Measurements from ENCODE around the gene ERMAP.

Gene ERMAP

DNA sequence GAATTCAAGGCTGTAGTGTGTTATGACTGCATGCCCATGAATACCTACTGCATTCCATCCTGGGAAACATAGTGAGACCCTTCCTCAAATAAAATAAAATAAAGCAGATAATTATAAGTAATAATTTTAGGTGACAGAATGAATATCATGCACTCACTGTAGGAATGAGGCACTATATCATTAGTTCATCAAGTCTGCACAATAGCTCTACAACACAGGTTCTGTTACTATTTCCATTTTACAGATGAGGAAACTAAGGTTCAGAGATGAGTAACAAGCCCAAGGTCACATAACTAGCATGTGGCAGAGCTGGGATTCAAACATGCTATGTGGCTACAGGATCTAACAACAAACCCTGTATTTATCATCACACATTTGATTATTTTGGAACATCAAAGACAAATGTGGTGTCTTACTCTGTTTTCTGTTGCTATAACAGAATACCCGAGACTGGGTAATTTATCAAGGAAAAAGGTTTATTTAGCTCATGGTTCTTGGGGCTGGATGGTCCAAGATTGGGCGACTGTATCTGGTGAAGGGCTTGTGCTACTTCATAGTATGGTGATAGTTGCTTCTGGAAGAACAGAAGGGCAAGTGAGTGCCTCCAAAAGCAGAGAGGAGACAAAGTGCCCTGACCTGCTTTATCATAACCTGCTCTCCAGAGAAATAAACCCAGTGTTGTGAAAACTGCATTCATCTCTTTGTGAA, 24.7 kb downstream of the ERMAP start:
- DNase-seq (ENCODE audit: low read depth): no peak
- no peak overlapping the region for H3K4me3 ChIP-seq (ENCODE audit: low read depth, low read length)
- TF ChIP-seq, protein P1, sequence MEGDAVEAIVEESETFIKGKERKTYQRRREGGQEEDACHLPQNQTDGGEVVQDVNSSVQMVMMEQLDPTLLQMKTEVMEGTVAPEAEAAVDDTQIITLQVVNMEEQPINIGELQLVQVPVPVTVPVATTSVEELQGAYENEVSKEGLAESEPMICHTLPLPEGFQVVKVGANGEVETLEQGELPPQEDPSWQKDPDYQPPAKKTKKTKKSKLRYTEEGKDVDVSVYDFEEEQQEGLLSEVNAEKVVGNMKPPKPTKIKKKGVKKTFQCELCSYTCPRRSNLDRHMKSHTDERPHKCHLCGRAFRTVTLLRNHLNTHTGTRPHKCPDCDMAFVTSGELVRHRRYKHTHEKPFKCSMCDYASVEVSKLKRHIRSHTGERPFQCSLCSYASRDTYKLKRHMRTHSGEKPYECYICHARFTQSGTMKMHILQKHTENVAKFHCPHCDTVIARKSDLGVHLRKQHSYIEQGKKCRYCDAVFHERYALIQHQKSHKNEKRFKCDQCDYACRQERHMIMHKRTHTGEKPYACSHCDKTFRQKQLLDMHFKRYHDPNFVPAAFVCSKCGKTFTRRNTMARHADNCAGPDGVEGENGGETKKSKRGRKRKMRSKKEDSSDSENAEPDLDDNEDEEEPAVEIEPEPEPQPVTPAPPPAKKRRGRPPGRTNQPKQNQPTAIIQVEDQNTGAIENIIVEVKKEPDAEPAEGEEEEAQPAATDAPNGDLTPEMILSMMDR (IDR thresholded peaks at IDR 0.05; ENCODE audit: control insufficient read depth, extremely low read depth, insufficient read depth): no peak

DNA sequence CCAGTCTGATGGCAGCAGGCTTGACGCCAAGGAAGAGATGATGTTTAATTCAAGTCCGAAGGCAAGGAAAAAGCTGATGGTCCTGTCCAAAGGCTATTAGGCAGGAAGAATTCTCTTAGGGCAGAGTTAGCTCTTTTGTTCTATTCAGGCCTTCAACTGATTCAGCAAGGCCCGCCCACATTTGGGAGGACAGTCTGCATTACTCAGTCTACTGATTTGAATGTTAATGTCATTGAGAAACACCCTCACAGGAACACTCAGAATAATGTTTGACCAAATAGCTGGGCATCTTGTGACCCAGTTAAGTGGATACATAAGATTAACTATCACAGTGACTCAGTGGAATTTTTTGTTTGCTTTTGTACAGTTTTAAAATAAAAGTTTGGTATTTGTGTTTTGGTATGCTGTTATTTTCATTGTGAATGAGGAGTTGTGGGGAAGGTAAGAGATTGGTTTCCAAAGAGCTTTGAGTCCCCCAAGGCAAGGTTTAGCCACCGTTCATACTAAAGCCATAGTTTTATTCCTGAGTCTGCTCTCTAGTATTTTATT, 27.7 kb downstream of the ERMAP start:
- TF ChIP-seq, protein P1 (IDR thresholded peaks at IDR 0.05; ENCODE audit: control insufficient read depth, extremely low read depth, insufficient read depth): no peak
- no peak for DNase-seq (ENCODE audit: low read depth)
- H3K4me3 ChIP-seq (ENCODE audit: low read depth, low read length): no peak overlapping the region

DNA sequence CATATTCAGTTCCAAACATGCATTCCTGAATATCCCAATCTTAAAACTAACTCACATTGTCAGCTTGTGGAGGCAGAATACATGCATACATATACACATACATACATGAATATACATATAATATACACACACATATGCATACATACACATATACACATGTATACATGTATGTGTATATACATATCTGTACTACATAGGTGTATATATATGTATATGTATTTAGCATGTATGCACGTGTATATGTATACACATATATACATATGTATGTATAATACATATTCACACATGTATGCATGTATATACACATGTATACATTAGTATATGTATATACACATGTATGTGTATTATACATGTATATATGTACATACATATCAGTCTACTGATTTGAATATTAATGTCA, 28.3 kb downstream of the ERMAP start:
- DNase-seq (ENCODE audit: low read depth): no peak
- H3K4me3 ChIP-seq (ENCODE audit: low read depth, low read length): no peak overlapping the region
- TF ChIP-seq, protein P1 (IDR thresholded peaks at IDR 0.05; ENCODE audit: control insufficient read depth, extremely low read depth, insufficient read depth): no peak

DNA sequence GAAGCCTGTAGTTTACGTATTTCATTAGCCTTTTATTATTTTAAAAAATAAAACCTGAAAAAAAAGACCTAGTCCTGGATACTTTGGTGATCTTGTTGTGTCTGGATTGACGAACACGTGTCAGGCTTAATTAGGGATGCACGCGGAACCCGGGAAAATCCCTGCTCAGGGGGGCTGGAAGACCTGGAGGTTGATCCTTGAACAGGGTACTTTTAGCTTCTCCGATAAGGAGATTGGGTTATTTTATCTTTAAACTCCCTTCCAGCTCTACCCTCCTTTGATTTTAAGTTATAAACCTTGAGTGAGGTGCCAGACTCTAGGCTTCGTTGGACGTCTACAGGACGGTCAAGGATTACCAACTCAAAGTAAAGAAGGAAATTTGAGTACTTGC, 28.9 kb downstream of the ERMAP start:
- peak overlapping the region; percentile 86 for H3K4me3 ChIP-seq (ENCODE audit: low read depth, low read length)
- DNase-seq (ENCODE audit: low read depth): no peak
- TF ChIP-seq, protein P1 (IDR thresholded peaks at IDR 0.05; ENCODE audit: control insufficient read depth, extremely low read depth, insufficient read depth): no peak

DNA sequence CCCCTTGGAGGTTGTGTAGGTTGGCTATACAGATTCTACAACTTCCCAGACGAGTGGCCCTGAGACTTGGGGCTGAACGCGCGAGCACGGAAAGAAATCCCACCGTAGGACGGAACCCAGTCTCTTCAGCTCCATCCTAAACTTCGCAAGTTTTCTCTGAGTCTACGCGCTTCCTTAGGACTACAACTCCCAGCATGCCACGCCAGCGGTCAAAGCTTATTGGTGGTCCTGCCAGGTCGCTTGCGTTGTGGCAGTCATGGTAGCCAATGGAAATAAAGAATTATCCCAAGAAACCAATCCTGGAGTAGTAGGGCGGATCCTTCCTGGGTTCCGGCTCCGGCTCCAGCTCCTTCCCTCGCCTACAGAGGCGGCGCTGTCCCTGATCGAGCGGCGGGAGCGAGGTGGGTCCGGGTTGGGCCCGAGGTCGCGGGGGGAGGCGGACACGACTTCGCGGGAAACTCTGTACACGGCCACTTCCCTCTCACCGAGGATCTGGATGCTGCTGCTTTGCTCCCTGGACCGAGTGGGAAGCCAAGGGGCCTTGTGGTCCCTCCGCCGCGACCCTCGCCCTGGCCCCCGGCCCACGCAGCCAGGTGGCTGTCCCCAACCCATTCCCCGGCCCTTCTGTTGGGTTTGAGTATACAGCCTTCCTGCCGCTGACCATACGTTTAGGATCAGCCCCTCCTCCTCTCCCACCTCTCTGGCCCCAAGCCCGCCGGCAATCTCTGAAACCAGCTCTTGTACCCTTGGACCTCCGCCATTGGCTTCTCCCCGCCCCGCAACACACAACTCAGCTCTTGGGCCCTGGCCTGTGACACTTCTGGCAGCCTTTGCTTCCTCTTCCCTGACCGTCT, 29.6 kb downstream of the ERMAP start, which contains the start of gene ZNF691:
TSS of gene ZNF691 (plus strand) at position 357 of the 854 bp plus-strand sequence. CDS start 3,046 bp downstream, outside the sequence.
- H3K4me3 ChIP-seq (ENCODE audit: low read depth, low read length): peak within 1 kb of the TSS; percentile 86
- TF ChIP-seq, protein P1 (IDR thresholded peaks at IDR 0.05; ENCODE audit: control insufficient read depth, extremely low read depth, insufficient read depth): peak; percentile 47
- DNase-seq (ENCODE audit: low read depth): peak; percentile 95

DNA sequence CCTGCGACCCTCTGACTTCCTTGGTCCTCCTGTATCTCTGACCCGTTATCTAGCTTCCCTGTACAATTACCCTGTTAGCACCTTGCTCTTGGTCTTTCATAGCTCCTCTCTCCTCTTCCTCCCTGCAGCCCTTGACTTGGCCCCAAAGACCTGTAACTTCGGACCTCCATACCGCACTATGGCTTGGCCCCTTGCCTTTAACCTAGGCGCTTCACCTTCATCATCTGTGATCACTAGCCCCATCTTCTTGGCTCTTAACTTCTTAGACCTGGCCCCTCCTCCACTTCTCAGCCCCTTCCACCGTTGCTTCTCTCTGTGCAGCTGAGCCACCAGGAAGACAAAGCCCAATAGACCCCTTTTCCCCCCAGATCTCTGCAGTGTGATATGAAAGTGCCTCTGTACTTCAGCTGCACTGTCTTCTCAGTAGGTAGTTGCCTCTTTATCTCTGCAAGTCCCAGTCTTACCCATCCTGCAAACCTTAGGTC, 30.2 kb downstream of the ERMAP start:
- DNase-seq (ENCODE audit: low read depth): no peak
- peak overlapping the region; percentile 86 for H3K4me3 ChIP-seq (ENCODE audit: low read depth, low read length)
- TF ChIP-seq, protein P1 (IDR thresholded peaks at IDR 0.05; ENCODE audit: control insufficient read depth, extremely low read depth, insufficient read depth): no peak
